Ramos (cell line): ENCODE results near the gene IPO7.
"Not testable (repeated sequence)": the region's sequence is repeated elsewhere in the genome, so short reads cannot be mapped to it uniquely, and the experiment has no call there.

Experiments used
- in situ Hi-C: fragments of 300-500 bp; cut with MboI; formaldehyde crosslinking; loops from one replicate; pipeline ENCODE4 v1.14.3; 2022; ENCODE audit warnings: low sequenced_read_pairs; ENCODE audit not compliant: unreplicated experiment

Gene IPO7

DNA sequence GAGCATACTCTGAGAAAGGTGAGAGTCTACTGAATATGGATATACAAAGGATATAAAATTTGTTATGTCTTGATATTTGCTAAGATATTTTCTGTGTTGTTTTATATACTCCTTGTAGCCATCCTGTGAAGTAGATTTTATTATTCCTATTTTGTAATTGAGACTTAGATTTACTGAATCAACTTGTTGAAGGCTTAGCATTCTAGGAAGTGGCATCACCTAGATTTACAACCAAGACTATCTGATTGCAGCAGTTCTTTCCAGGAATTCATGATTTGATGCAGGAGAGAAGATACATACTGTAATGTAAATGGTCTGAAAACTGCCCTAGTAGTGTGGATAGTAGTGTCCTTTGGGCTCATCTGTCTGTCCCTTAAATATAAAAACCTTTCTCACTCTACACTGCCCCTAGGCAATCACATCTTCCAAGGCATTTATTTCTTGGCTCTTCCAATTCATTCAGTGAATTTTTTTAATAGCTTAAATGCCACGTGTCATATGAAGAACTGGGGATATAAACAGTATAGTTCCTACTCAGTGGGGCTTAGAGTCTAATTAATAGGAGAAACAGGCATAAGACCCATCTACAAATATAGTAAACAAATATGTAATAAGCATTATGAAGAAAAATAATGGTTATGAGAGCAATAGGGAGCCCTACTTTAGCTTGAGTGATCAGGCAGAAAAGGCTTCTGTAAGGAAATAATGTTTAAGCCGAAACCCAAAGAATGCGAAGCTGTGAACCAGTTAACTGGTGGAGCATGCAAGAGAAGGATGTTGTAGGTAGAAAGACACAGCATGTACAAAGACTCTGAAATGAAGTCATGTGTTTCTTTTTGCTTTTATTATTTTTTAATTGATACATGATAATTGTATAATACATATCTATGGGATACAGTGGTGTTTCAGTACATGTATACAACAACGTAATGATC lies 13.6 kb downstream of the IPO7 start:
- in situ Hi-C loops = no loop called here

- in situ Hi-C loops = no loop called here
Measured at GRCh38 chr11:9399466-9399865, 15.0 kb downstream of the IPO7 start.

DNA sequence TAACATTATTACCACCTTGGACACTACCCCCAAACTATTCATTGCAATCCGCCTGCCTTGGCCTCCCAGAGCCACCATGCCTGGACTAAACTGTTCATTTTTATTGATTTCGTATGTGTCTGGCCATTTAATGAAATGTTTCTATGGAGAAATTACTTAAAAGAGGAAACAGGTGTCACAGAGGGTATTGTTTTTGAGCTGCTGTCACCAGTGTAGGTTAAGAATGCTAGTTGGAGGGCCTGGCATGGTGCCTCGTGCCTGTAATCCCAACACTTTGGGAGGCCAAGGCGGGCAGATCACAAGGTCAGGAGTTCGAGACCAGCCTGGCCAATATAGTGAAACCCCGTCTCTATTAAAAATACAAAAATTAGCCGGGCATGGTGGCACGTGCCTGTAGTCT lies 17.4 kb downstream of the IPO7 start:
- in situ Hi-C loops = not testable (repeated sequence)

DNA sequence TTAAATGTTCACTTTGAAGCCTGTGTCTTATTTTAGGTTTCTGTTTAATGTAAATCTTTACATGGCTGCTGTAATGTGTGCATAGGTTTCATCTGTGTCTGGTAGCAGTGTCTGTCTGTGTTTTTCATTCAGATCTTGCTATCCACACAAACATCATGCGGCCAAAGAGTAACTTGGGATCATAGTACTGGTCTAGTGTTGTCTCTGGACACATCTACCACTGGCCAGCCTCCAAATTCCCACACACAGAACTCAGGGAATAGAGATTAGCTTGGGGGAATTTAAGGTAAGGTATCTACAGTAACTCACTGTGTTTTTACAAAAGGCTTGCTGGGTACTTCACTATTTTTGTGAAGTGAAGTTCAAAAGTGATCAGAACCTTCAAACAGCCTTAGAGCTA lies 44.3 kb downstream of the IPO7 start:
- in situ Hi-C loops = no loop called here

DNA sequence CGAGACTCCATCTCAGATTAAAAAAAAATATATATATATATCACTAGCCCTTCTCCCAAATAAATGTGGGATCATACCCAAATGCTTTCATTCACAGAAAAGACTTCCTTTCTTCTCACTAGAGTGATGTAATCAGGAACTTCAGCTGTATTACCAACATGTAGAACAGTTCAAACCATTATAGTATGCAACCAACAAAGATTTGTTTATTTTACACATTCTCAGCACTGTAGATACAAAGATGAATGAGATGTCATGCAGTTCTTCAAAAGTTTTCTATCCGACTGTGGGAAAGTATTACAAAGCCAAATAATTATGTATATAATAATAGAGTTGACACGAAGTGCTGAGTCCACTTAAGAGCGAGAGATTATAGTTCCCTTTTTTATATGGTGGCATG lies 54.2 kb downstream of the IPO7 start:
- in situ Hi-C loops = no loop called here

DNA sequence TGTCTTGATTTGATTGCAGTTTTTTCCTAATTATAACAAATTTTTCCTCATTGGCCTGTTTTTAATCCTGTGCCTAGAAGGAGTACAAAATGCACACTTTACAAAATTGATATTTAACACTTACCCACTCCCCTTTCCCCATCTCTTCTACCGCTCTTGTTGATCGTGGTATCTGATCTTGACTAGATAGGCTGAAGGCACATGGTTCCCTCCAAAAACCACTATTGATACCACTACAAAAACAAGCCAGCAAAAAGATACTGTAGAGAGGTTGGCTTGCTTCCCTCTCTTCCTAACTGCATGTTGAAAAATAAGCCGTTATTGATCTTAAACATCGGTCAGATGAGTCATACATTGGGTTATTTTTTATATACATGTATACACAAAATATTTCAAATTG lies 61.8 kb downstream of the IPO7 start:
- in situ Hi-C loops = no loop called here

DNA sequence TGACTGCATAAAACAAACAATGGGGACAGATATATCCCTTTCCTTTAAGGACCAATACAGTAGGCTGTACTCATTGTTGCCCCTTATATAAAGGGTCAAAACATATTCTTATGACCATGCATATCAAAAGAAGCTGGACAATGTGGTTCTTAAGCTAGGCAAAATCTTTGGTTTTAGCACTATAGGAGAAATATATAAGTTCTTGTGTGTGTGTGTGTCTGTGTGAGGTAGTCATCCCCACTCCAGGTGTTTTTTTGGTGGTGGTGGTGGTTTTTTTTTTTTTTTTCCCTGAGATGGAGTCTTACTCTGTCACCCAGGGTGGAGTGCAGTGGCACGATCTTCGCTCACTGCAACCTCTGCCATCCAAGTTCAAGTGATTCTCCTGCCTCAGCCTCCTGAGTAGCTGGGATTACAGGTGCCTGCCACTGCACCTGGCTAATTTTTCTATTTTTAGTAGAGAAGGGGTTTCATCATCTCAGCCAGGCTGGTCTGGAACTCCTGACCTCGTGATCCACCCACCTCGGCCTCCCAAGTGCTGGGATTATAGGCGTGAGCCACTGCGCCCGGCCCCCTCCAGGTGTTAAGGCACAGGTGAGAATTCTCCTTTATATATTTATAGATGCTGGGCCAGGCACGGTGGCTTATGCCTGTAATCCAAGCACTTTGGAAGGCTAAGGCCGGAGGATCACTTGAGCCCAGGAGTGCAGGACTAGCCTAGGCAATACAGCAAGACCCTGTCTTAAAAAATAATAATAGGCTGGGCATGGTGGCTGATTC lies 64.3 kb downstream of the IPO7 start:
- in situ Hi-C loops = no loop called here

DNA sequence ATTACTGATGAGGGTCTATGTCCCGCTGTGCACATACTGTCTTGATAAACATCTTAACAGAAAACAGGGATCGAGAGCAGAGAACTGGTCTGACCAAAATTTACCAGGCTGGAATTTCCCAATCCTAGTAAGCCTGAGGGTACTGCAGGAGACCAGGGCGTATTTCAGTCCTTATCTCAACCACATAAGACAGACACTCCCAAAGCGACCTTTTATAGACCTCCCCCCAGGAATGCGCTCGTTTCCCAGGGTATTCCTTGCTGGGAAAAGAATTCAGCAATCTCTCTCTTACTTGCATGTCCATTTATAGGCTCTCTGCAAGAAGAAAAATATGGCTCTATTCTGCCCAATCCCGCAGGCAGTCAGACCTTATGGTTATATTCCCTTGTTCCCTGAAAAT lies 67.6 kb downstream of the IPO7 start:
- in situ Hi-C loops = not testable (repeated sequence)

DNA sequence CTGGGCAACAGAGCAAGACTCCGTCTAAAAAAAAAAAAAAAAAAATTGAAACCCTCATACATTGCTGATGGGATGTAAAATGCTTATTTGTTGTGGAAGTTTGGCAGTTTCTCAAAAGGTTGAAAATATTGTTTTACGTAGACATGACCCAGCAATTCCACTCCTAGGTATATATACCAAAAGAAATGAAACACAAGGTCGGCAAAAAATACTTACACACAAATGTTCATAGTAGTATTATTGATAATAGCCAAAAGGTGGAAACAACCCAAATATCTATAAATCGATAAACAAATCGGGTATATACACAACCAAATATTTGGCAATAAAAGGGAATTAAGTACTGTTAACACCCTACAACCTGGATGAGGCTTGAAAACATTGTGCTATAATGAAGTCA lies 71.3 kb downstream of the IPO7 start:
- in situ Hi-C loops = no loop called here

- in situ Hi-C loops = no loop called here
Measured at GRCh38 chr11:9459667-9460321, 75.3 kb downstream of the IPO7 start.

DNA sequence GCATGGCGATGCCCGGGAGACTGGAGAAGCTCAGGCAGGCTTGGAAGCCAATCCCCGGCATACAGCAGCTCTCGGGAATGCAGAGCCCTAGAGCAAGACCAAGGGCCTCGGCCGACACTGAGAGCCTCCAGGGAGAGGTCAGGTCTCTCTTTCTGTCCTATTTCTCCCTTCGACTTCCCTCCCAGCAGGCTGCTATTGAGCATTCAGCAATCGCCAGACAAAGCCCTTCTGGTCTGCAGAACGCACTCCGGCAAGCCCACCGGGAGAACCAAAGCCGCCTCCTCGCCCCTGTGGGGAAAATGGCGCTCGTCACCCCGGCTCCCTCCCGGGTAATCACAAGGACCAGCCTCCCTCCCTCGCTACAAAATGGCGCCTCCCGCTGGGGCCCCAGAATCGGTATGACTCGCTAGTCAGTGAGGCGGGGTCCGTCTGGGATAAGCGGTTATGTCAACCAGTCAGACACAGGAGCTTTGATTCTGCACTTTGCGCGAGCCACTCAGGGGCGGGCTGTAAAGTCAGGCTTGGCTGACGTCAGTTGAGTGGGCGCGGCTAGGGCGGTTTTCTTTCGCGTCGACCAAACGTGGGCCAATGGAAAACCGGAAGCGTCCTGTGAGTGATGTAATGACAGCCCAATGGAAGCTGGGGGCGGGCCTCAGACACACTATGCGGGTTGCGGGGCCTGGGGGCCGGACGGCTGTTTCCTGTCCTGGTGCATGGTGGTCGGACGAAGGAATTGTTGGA lies 76.0 kb downstream of the IPO7 start, which contains the start of gene ZNF143:
ZNF143 (plus strand) TSS at position 691 of the 741 bp plus-strand sequence. CDS start 10,297 bp downstream, outside the sequence.
- in situ Hi-C loops = no loop called here

GRCh38 chr11:9461063-9461759 lies 76.8 kb downstream of the IPO7 start:
- in situ Hi-C loops = no loop called here

GRCh38 chr11:9461760-9462134 lies 77.3 kb downstream of the IPO7 start:
- in situ Hi-C loops = no loop called here

DNA sequence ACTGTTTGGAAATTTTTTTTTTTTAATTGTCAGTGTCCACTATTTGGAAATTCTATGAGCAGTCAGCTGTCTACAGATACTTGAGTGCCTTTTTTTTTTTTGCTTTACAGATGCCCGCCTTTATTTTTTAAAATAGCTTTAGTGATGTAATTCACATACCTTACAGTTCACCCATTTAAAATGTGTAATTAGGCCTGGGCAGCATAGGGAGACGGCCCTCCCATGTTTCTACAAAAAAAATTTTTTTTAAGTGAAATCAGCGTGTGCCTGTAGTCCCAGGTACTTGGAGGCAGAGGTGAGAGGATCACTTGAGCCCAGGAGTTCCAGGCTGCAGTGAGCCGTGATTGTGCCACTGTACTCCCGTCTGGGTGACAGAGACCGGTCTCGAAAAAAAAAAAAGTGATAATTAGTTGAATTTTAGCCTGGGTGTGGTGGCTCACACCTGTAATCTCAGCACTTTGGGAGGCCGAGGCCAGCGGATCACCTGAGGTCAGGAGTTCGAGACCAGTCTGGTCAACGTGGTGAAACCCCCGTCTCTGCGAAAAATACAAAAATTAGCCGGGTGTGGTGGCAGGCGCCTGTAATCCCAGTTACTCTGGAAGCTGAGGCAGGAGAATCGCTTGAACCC lies 77.8 kb downstream of the IPO7 start:
- in situ Hi-C loops = no loop called here

- in situ Hi-C loops = no loop called here
Measured at GRCh38 chr11:9462806-9463537, 78.5 kb downstream of the IPO7 start.

GRCh38 chr11:9470765-9471164 lies 86.3 kb downstream of the IPO7 start:
- in situ Hi-C loops = no loop called here

GRCh38 chr11:9473408-9473807 lies 89.0 kb downstream of the IPO7 start:
- in situ Hi-C loops = no loop called here

DNA sequence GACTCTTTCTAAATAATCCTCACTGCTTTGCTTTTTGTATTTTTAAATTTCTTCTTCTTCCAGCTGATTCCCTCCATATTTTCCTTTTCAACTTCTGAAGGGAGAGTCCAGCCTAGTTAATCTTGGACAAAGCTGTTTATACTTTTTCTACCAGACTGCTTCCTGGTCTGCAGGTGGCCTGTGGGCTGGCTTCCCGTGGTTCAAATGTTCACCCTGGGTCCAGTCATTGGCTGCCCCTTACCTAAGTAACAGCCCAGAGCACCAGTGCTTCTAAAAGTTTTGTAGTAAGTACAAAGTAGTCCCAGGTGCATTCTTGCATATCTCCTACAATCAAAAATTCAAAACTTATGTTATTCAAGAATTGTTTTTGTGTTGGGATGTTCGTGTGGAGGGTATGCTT lies 95.4 kb downstream of the IPO7 start:
- in situ Hi-C loops = no loop called here
